ENCODE measurements around the gene CHAT.

Gene CHAT

GRCh38 chr10:49688261-49688846, 74.5 kb downstream of the CHAT start:
- TF ChIP-seq POLR2AphosphoS5 (IDR thresholded peaks at IDR 0.05; ENCODE audit: low read depth, low read length): no peak
- no peak for TF ChIP-seq POU2F2 (IDR thresholded peaks at IDR 0.05; ENCODE audit: low read depth, low read length)
- no peak for TF ChIP-seq POLR2A (IDR thresholded peaks at IDR 0.05; ENCODE audit: low read depth, low read length)
- TF ChIP-seq TAF1 (IDR thresholded peaks at IDR 0.05; ENCODE audit: low read depth, low read length): no peak
- TF ChIP-seq SPI1 (IDR thresholded peaks at IDR 0.05; ENCODE audit: low read depth, low read length): no peak
- no peak for TF ChIP-seq PAX5 (IDR thresholded peaks at IDR 0.05; ENCODE audit: insufficient read depth, low read length, severe bottlenecking)
- FAIRE-seq (no peak), DNase-seq (ENCODE audit: insufficient read length, low spot score) (no peak)

- DNase-seq (ENCODE audit: insufficient read length, low spot score): no peak
- FAIRE-seq: no peak
- TF ChIP-seq TAF1 (IDR thresholded peaks at IDR 0.05; ENCODE audit: low read depth, low read length) (no peak), PAX5 (IDR thresholded peaks at IDR 0.05; ENCODE audit: insufficient read depth, low read length, severe bottlenecking) (no peak), POU2F2 (IDR thresholded peaks at IDR 0.05; ENCODE audit: low read depth, low read length) (no peak), SPI1 (IDR thresholded peaks at IDR 0.05; ENCODE audit: low read depth, low read length) (no peak), POLR2AphosphoS5 (IDR thresholded peaks at IDR 0.05; ENCODE audit: low read depth, low read length) (no peak)
These were observed 75.1 kb downstream of the CHAT start for GRCh38 chr10:49688920-49689319.

GRCh38 chr10:49689882-49690510, 76.2 kb downstream of the CHAT start:
- FAIRE-seq (no peak), DNase-seq (ENCODE audit: insufficient read length, low spot score) (no peak)
- TF ChIP-seq POLR2AphosphoS5 (IDR thresholded peaks at IDR 0.05; ENCODE audit: low read depth, low read length): no peak
- TF ChIP-seq POLR2A (IDR thresholded peaks at IDR 0.05; ENCODE audit: low read depth, low read length): no peak
- TF ChIP-seq PAX5 (IDR thresholded peaks at IDR 0.05; ENCODE audit: insufficient read depth, low read length, severe bottlenecking): no peak
- TF ChIP-seq POU2F2 (IDR thresholded peaks at IDR 0.05; ENCODE audit: low read depth, low read length): no peak
- TF ChIP-seq SPI1 (IDR thresholded peaks at IDR 0.05; ENCODE audit: low read depth, low read length): no peak
- no peak for TF ChIP-seq TAF1 (IDR thresholded peaks at IDR 0.05; ENCODE audit: low read depth, low read length)

- no peak for FAIRE-seq
- TF ChIP-seq POLR2A (IDR thresholded peaks at IDR 0.05; ENCODE audit: low read depth, low read length) (no peak), POLR2AphosphoS5 (IDR thresholded peaks at IDR 0.05; ENCODE audit: low read depth, low read length) (no peak), SPI1 (IDR thresholded peaks at IDR 0.05; ENCODE audit: low read depth, low read length) (no peak), TAF1 (IDR thresholded peaks at IDR 0.05; ENCODE audit: low read depth, low read length) (no peak), POU2F2 (IDR thresholded peaks at IDR 0.05; ENCODE audit: low read depth, low read length) (no peak)
- DNase-seq (ENCODE audit: insufficient read length, low spot score): no peak
These were observed 77.0 kb downstream of the CHAT start for GRCh38 chr10:49690698-49691356.

GRCh38 chr10:49691588-49691987, 77.8 kb downstream of the CHAT start:
- TF ChIP-seq POLR2AphosphoS5 (IDR thresholded peaks at IDR 0.05; ENCODE audit: low read depth, low read length) (no peak), POLR2A (IDR thresholded peaks at IDR 0.05; ENCODE audit: low read depth, low read length) (no peak), PAX5 (IDR thresholded peaks at IDR 0.05; ENCODE audit: insufficient read depth, low read length, severe bottlenecking) (no peak), SPI1 (IDR thresholded peaks at IDR 0.05; ENCODE audit: low read depth, low read length) (no peak), POU2F2 (IDR thresholded peaks at IDR 0.05; ENCODE audit: low read depth, low read length) (no peak), TAF1 (IDR thresholded peaks at IDR 0.05; ENCODE audit: low read depth, low read length) (no peak)
- no peak for FAIRE-seq
- DNase-seq (ENCODE audit: insufficient read length, low spot score): no peak

- FAIRE-seq (no peak), DNase-seq (ENCODE audit: insufficient read length, low spot score) (no peak)
- TF ChIP-seq SPI1 (IDR thresholded peaks at IDR 0.05; ENCODE audit: low read depth, low read length): no peak
- TF ChIP-seq POLR2AphosphoS5 (IDR thresholded peaks at IDR 0.05; ENCODE audit: low read depth, low read length): no peak
- TF ChIP-seq PAX5 (IDR thresholded peaks at IDR 0.05; ENCODE audit: insufficient read depth, low read length, severe bottlenecking): no peak
- TF ChIP-seq POU2F2 (IDR thresholded peaks at IDR 0.05; ENCODE audit: low read depth, low read length): no peak
- TF ChIP-seq POLR2A (IDR thresholded peaks at IDR 0.05; ENCODE audit: low read depth, low read length): no peak
- no peak for TF ChIP-seq TAF1 (IDR thresholded peaks at IDR 0.05; ENCODE audit: low read depth, low read length)
These were observed 80.6 kb downstream of the CHAT start for GRCh38 chr10:49694466-49694865.

GRCh38 chr10:49696311-49696710, 82.5 kb downstream of the CHAT start:
- TF ChIP-seq POLR2A (IDR thresholded peaks at IDR 0.05; ENCODE audit: low read depth, low read length) (no peak), PAX5 (IDR thresholded peaks at IDR 0.05; ENCODE audit: insufficient read depth, low read length, severe bottlenecking) (no peak), TAF1 (IDR thresholded peaks at IDR 0.05; ENCODE audit: low read depth, low read length) (no peak), POU2F2 (IDR thresholded peaks at IDR 0.05; ENCODE audit: low read depth, low read length) (no peak), POLR2AphosphoS5 (IDR thresholded peaks at IDR 0.05; ENCODE audit: low read depth, low read length) (no peak), SPI1 (IDR thresholded peaks at IDR 0.05; ENCODE audit: low read depth, low read length) (no peak)
- FAIRE-seq (no peak), DNase-seq (ENCODE audit: insufficient read length, low spot score) (no peak)

GRCh38 chr10:49698679-49699078, 84.8 kb downstream of the CHAT start:
- DNase-seq (ENCODE audit: insufficient read length, low spot score): no peak
- TF ChIP-seq TAF1 (IDR thresholded peaks at IDR 0.05; ENCODE audit: low read depth, low read length) (no peak), POLR2AphosphoS5 (IDR thresholded peaks at IDR 0.05; ENCODE audit: low read depth, low read length) (no peak), POU2F2 (IDR thresholded peaks at IDR 0.05; ENCODE audit: low read depth, low read length) (no peak), PAX5 (IDR thresholded peaks at IDR 0.05; ENCODE audit: insufficient read depth, low read length, severe bottlenecking) (no peak), POLR2A (IDR thresholded peaks at IDR 0.05; ENCODE audit: low read depth, low read length) (no peak), SPI1 (IDR thresholded peaks at IDR 0.05; ENCODE audit: low read depth, low read length) (no peak)
- FAIRE-seq: no peak

- FAIRE-seq (no peak), DNase-seq (ENCODE audit: insufficient read length, low spot score) (no peak)
- no peak for TF ChIP-seq POU2F2 (IDR thresholded peaks at IDR 0.05; ENCODE audit: low read depth, low read length)
- TF ChIP-seq SPI1 (IDR thresholded peaks at IDR 0.05; ENCODE audit: low read depth, low read length): no peak
- no peak for TF ChIP-seq POLR2A (IDR thresholded peaks at IDR 0.05; ENCODE audit: low read depth, low read length)
- no peak for TF ChIP-seq POLR2AphosphoS5 (IDR thresholded peaks at IDR 0.05; ENCODE audit: low read depth, low read length)
- TF ChIP-seq TAF1 (IDR thresholded peaks at IDR 0.05; ENCODE audit: low read depth, low read length): no peak
- no peak for TF ChIP-seq PAX5 (IDR thresholded peaks at IDR 0.05; ENCODE audit: insufficient read depth, low read length, severe bottlenecking)
These were observed 86.4 kb downstream of the CHAT start for GRCh38 chr10:49700211-49700610.

Data from GM12891 (cell line).